ENCODE data around the gene TBC1D2.
"Not testable (repeated sequence)": the region's sequence is repeated elsewhere in the genome, so short reads cannot be mapped to it uniquely, and the experiment has no call there.

The TBC1D2 gene

DNA sequence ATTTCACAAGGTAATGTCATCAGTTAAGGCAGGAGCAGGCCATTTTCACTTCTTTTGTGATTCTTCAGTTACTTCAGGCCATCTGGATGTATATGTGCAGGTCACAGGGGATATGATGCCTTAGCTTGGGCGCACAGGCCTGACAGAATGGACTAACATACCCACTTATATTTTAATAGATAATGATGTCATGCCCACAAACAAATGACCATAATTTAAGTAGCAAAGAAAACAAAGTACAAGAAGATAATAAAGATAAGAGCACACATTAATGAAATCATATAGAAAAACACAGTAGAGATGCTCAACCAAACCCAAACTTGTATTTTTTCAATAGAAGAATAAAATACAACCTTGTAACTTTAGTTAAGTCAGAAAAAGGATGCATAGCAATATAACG is 19.7 kb upstream of the TBC1D2 start:
- Histone ChIP-seq H3F3A (ENCODE audit: insufficient read depth, low read length) (no peaks in the 10 kb centered on the region), H3K9me2 (ENCODE audit: low read depth, low read length) (no peaks in the 10 kb centered on the region), H3K79me2 (ENCODE audit: insufficient read depth, low read length) (no peaks in the 10 kb centered on the region), H3K4me2 (ENCODE audit: low read length) (no peak overlapping the region), H3K9me3 (ENCODE audit: low read length) (no peaks in the 10 kb centered on the region), H3K27ac (ENCODE audit: low read depth, low read length, poor library complexity, severe bottlenecking) (no peak overlapping the region), H3K36me3 (ENCODE audit: insufficient read depth, low read length) (no peaks in the 10 kb centered on the region), H2AFZ (ENCODE audit: low read length) (no peak overlapping the region), H3K27me3 (ENCODE audit: insufficient read depth, low read length) (0 out of 2 replicates have a peak, but pooled peaks cover 6% of the 10 kb centered on the region), H4K20me1 (ENCODE audit: insufficient read depth, low read length) (no peaks in the 10 kb centered on the region), H3K4me3 (ENCODE audit: low read depth, low read length, poor library complexity, severe bottlenecking) (no peak overlapping the region), H3K4me1 (ENCODE audit: insufficient read depth, low read length, severe bottlenecking) (no peaks in the 10 kb centered on the region), H3K9ac (ENCODE audit: low read length) (no peak overlapping the region)
- TF ChIP-seq CTCF (IDR thresholded peaks at IDR 0.05; ENCODE audit: low read length) (no peak), EZH2 (IDR thresholded peaks at IDR 0.05; ENCODE audit: borderline replicate concordance, low read length) (no peak)

GRCh38 chr9:98272083-98272482 is 16.6 kb upstream of the TBC1D2 start:
- no peak overlapping the region for H3K27ac ChIP-seq (ENCODE audit: low read depth, low read length, poor library complexity, severe bottlenecking)
- H3K4me1 ChIP-seq (ENCODE audit: insufficient read depth, low read length, severe bottlenecking), result no peaks in the 10 kb centered on the region
- no peaks in the 10 kb centered on the region for H3K9me3 ChIP-seq (ENCODE audit: low read length)
- H3K36me3 ChIP-seq (ENCODE audit: insufficient read depth, low read length), result no peaks in the 10 kb centered on the region
- no peaks in the 10 kb centered on the region for H3K9me2 ChIP-seq (ENCODE audit: low read depth, low read length)
- TF ChIP-seq EZH2 (IDR thresholded peaks at IDR 0.05; ENCODE audit: borderline replicate concordance, low read length), result no peak
- no peak for TF ChIP-seq CTCF (IDR thresholded peaks at IDR 0.05; ENCODE audit: low read length)
- 0 out of 2 replicates have a peak, but pooled peaks cover 6% of the 10 kb centered on the region for H3K27me3 ChIP-seq (ENCODE audit: insufficient read depth, low read length)
- H4K20me1 ChIP-seq (ENCODE audit: insufficient read depth, low read length), result no peaks in the 10 kb centered on the region
- H3K4me3 ChIP-seq (ENCODE audit: low read depth, low read length, poor library complexity, severe bottlenecking), result no peak overlapping the region
- no peak overlapping the region for H2AFZ ChIP-seq (ENCODE audit: low read length)
- no peak overlapping the region for H3K4me2 ChIP-seq (ENCODE audit: low read length)
- H3K79me2 ChIP-seq (ENCODE audit: insufficient read depth, low read length), result no peaks in the 10 kb centered on the region
- H3F3A ChIP-seq (ENCODE audit: insufficient read depth, low read length), result no peaks in the 10 kb centered on the region
- H3K9ac ChIP-seq (ENCODE audit: low read length), result no peak overlapping the region

- H3F3A ChIP-seq (ENCODE audit: insufficient read depth, low read length), result no peaks in the 10 kb centered on the region
- no peaks in the 10 kb centered on the region for H3K4me1 ChIP-seq (ENCODE audit: insufficient read depth, low read length, severe bottlenecking)
- TF ChIP-seq EZH2 (IDR thresholded peaks at IDR 0.05; ENCODE audit: borderline replicate concordance, low read length), result no peak
- no peak for TF ChIP-seq CTCF (IDR thresholded peaks at IDR 0.05; ENCODE audit: low read length)
- H3K4me2 ChIP-seq (ENCODE audit: low read length), result no peak overlapping the region
- no peak overlapping the region for H3K27ac ChIP-seq (ENCODE audit: low read depth, low read length, poor library complexity, severe bottlenecking)
- H3K9ac ChIP-seq (ENCODE audit: low read length), result no peak overlapping the region
- H3K79me2 ChIP-seq (ENCODE audit: insufficient read depth, low read length), result no peaks in the 10 kb centered on the region
- H3K9me2 ChIP-seq (ENCODE audit: low read depth, low read length), result no peaks in the 10 kb centered on the region
- no peak overlapping the region for H2AFZ ChIP-seq (ENCODE audit: low read length)
- H3K27me3 ChIP-seq (ENCODE audit: insufficient read depth, low read length), result 0 out of 2 replicates have a peak, but pooled peaks cover 4% of the 10 kb centered on the region
- H3K36me3 ChIP-seq (ENCODE audit: insufficient read depth, low read length), result no peaks in the 10 kb centered on the region
- no peaks in the 10 kb centered on the region for H4K20me1 ChIP-seq (ENCODE audit: insufficient read depth, low read length)
- H3K4me3 ChIP-seq (ENCODE audit: low read depth, low read length, poor library complexity, severe bottlenecking), result no peak overlapping the region
- no peaks in the 10 kb centered on the region for H3K9me3 ChIP-seq (ENCODE audit: low read length)
Observed at GRCh38 chr9:98271479-98271878, 16.0 kb upstream of the TBC1D2 start.

DNA sequence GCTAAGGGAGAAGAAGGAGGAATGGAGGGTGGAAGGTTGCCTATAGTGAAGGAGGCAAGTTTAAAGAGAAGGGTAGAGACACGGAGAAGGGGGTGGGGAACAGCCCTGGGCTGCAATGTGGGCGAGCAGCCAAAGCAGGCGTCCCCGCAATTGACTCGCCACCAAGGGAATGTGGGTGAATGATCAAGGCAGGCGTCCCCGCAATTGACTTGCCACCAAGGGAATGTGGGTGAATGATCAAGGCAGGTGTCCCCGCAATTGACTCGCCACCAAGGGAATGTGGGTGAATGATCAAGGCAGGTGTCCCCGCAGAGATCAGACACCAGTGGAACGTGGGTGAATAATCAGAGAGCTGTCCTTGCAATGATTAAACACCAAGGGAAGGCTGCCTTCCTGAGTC is 14.8 kb upstream of the TBC1D2 start:
- H4K20me1 ChIP-seq (ENCODE audit: insufficient read depth, low read length); H3K79me2 ChIP-seq (ENCODE audit: insufficient read depth, low read length); H3K9me3 ChIP-seq (ENCODE audit: low read length): not testable (repeated sequence)

GRCh38 chr9:98269652-98270051 is 14.2 kb upstream of the TBC1D2 start:
- not testable (repeated sequence) for H4K20me1 ChIP-seq (ENCODE audit: insufficient read depth, low read length)

More for the DNA sequence above, 14.8 kb upstream of the TBC1D2 start:
- not testable (repeated sequence) for H3K4me3 ChIP-seq (ENCODE audit: low read depth, low read length, poor library complexity, severe bottlenecking); H3K36me3 ChIP-seq (ENCODE audit: insufficient read depth, low read length); H3K27me3 ChIP-seq (ENCODE audit: insufficient read depth, low read length); H3K9ac ChIP-seq (ENCODE audit: low read length); H2AFZ ChIP-seq (ENCODE audit: low read length); H3K4me2 ChIP-seq (ENCODE audit: low read length); H3K4me1 ChIP-seq (ENCODE audit: insufficient read depth, low read length, severe bottlenecking); H3K9me2 ChIP-seq (ENCODE audit: low read depth, low read length); H3K27ac ChIP-seq (ENCODE audit: low read depth, low read length, poor library complexity, severe bottlenecking); H3F3A ChIP-seq (ENCODE audit: insufficient read depth, low read length)

More at GRCh38 chr9:98269652-98270051, 14.2 kb upstream of the TBC1D2 start:
- not testable (repeated sequence) for H3K9me3 ChIP-seq (ENCODE audit: low read length); H3K9me2 ChIP-seq (ENCODE audit: low read depth, low read length); H3K27me3 ChIP-seq (ENCODE audit: insufficient read depth, low read length); H3K27ac ChIP-seq (ENCODE audit: low read depth, low read length, poor library complexity, severe bottlenecking); H3K36me3 ChIP-seq (ENCODE audit: insufficient read depth, low read length); H3K4me2 ChIP-seq (ENCODE audit: low read length); H3K9ac ChIP-seq (ENCODE audit: low read length); H3F3A ChIP-seq (ENCODE audit: insufficient read depth, low read length); H3K4me1 ChIP-seq (ENCODE audit: insufficient read depth, low read length, severe bottlenecking); H3K4me3 ChIP-seq (ENCODE audit: low read depth, low read length, poor library complexity, severe bottlenecking); H2AFZ ChIP-seq (ENCODE audit: low read length); H3K79me2 ChIP-seq (ENCODE audit: insufficient read depth, low read length)
